HL-60 (cell line): ENCODE data around the gene AMN1.

Source experiments
- DNase-seq, 2 experiments: peaks; one replicate each; pipeline ENCODE4 v3.0.0-alpha.2; 2010 to 2020; ENCODE audit warnings: low read depth in 1 of 2, low spot score in 1 of 2
- H3K27ac ChIP-seq: fragments of 250-450 bp; sonication (Bioruptor Pico); replicated peaks from 2 replicates; pipeline ENCODE4 v1.5.1; 2020; ENCODE audit warnings: mild to moderate bottlenecking, moderate library complexity
- H3K27me3 ChIP-seq: fragments of 250-450 bp; sonication (Bioruptor Pico); 2 replicates; pipeline ENCODE4 v1.5.1; 2021; ENCODE audit warnings: mild to moderate bottlenecking, moderate library complexity; ENCODE audit not compliant: insufficient read depth, poor library complexity, severe bottlenecking
- H3K4me3 ChIP-seq: replicated peaks from 2 replicates; pipeline ENCODE4 v1.5.1; 2011; ENCODE audit warnings: mild to moderate bottlenecking, control low read depth, low read length; ENCODE audit not compliant: insufficient read depth
- CTCF ChIP-seq: IDR thresholded peaks from one replicate; pipeline ENCODE4 v1.5.1; 2011; ENCODE audit warnings: low read length, control low read depth, inconsistent platforms; ENCODE audit not compliant: insufficient read depth
- GABPA ChIP-seq: IDR thresholded peaks from 2 replicates; pipeline ENCODE4 v1.6.1; 2012; ENCODE audit warnings: low read depth
- POLR2AphosphoS5 ChIP-seq: IDR thresholded peaks from 2 replicates; pipeline ENCODE4 v1.6.1; 2012; ENCODE audit warnings: low read depth
- REST ChIP-seq: IDR thresholded peaks from 2 replicates; pipeline ENCODE4 v1.6.1; 2012; ENCODE audit warnings: low read depth; ENCODE audit not compliant: insufficient replicate concordance
- SPI1 ChIP-seq: IDR thresholded peaks from 2 replicates; pipeline ENCODE4 v1.6.1; 2012; ENCODE audit warnings: low read depth, mild to moderate bottlenecking, borderline replicate concordance

Gene AMN1

GRCh38 chr12:31687101-31687527 is 41.7 kb downstream of the AMN1 start:
- Histone ChIP-seq H3K27ac (peak overlapping the region; percentile 64), H3K27me3 (no peaks in the 10 kb centered on the region), H3K4me3 (no peak overlapping the region)
- DNase-seq, result peak; percentile 5 to 84
- TF ChIP-seq CTCF (no peak), SPI1 (peak; percentile 97), REST (no peak), GABPA (no peak), POLR2AphosphoS5 (peak; percentile 75)

GRCh38 chr12:31685801-31686200 is 43.0 kb downstream of the AMN1 start:
- no peak overlapping the region for H3K4me3 ChIP-seq
- H3K27me3 ChIP-seq, result no peaks in the 10 kb centered on the region
- no peak for TF ChIP-seq REST
- H3K27ac ChIP-seq, result peak overlapping the region; percentile 64
- DNase-seq, result no peak

GRCh38 chr12:31682136-31682962 is 46.5 kb downstream of the AMN1 start:
- no peak overlapping the region for H3K27ac ChIP-seq
- peak; percentile 53 for TF ChIP-seq CTCF
- TF ChIP-seq REST, result no peak
- TF ChIP-seq SPI1, result no peak; the same call in 1 of the 2 replicates
- H3K27me3 ChIP-seq, result no peaks in the 10 kb centered on the region

More at GRCh38 chr12:31682136-31682962, 46.5 kb downstream of the AMN1 start:
- DNase-seq, result peak; percentile 70 to 76
- no peak overlapping the region for H3K4me3 ChIP-seq
